T follicular helper cell (primary cell): ENCODE results near the gene BCAT1.

Experiments
- DNase-seq: peaks from one replicate; pipeline ENCODE4 v3.0.0-alpha.2; 2020; ENCODE audit warnings: low read depth
- total RNA-seq, 2 experiments: gene quantifications; one replicate each; lab custom pipeline; 2026; lab: John Stamatoyannopoulos, UW

BCAT1 gene
- 1.5 to 88.9 reads per million in 2 experiments for total RNA-seq

- no peak for DNase-seq
Observed at GRCh38 chr12:24948757-24949722, at the start of gene BCAT1. TSS of gene BCAT1 (minus strand) at chr12:24949101. CDS start at chr12:24948932, 169 bp downstream.

GRCh38 chr12:24997970-24998582, 49.2 kb upstream of the BCAT1 start:
- DNase-seq: no peak

- DNase-seq: no peak
Observed at GRCh38 chr12:24997496-24997895, 48.6 kb upstream of the BCAT1 start.

GRCh38 chr12:24996820-24997219, 47.9 kb upstream of the BCAT1 start:
- no peak for DNase-seq

GRCh38 chr12:24996102-24996797, 47.3 kb upstream of the BCAT1 start:
- no peak for DNase-seq

GRCh38 chr12:24993793-24994192, 44.9 kb upstream of the BCAT1 start:
- no peak for DNase-seq

GRCh38 chr12:24991209-24992049, 42.5 kb upstream of the BCAT1 start:
- no peak for DNase-seq

GRCh38 chr12:24989216-24989615, 40.3 kb upstream of the BCAT1 start:
- DNase-seq: no peak

- DNase-seq: no peak
Observed at GRCh38 chr12:24982250-24982649, 33.3 kb upstream of the BCAT1 start.

GRCh38 chr12:24979976-24980730, 31.3 kb upstream of the BCAT1 start:
- no peak for DNase-seq

- DNase-seq: no peak
Observed at GRCh38 chr12:24979329-24979728, 30.4 kb upstream of the BCAT1 start.

- DNase-seq: no peak
Observed at GRCh38 chr12:24977711-24978110, 28.8 kb upstream of the BCAT1 start.

GRCh38 chr12:24977060-24977459, 28.2 kb upstream of the BCAT1 start:
- DNase-seq: no peak

GRCh38 chr12:24975425-24975824, 26.5 kb upstream of the BCAT1 start:
- no peak for DNase-seq

- DNase-seq: no peak
Observed at GRCh38 chr12:24974216-24974615, 25.3 kb upstream of the BCAT1 start.

GRCh38 chr12:24972078-24972477, 23.2 kb upstream of the BCAT1 start:
- no peak for DNase-seq

- no peak for DNase-seq
Observed at GRCh38 chr12:24970177-24970576, 21.3 kb upstream of the BCAT1 start.

- no peak for DNase-seq
Observed at GRCh38 chr12:24966951-24967564, 18.2 kb upstream of the BCAT1 start.

GRCh38 chr12:24964342-24964741, 15.4 kb upstream of the BCAT1 start:
- DNase-seq: no peak

- no peak for DNase-seq
Observed at GRCh38 chr12:24960222-24960855, 11.4 kb upstream of the BCAT1 start.
